Fibroblast of gingiva (primary cell): Measurements from ENCODE around the gene PON1.

ENCODE experiments used
- DNase-seq: peaks from one replicate; pipeline ENCODE4 v3.0.0-alpha.2; 2011; ENCODE audit warnings: low read depth

The PON1 gene

DNA sequence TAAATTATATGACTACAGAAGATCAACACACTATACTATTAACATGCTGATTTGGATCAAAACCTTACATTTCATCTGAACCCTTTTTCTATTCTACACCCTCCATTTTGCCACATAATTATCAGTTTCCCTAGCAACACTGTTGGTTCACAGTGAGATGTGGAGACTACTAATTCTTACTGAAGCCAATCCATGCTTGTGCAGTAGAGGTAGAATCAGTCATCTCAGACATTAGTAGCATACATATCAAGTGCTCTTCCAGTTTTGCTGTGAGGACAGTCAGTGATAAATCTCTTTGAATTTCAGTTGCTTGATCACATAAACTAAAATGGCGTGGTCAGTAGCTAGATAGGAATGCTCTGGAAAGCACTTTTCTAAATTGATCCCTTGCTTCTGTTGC lies 70.3 kb downstream of the PON1 start:
- DNase-seq: no peak

DNA sequence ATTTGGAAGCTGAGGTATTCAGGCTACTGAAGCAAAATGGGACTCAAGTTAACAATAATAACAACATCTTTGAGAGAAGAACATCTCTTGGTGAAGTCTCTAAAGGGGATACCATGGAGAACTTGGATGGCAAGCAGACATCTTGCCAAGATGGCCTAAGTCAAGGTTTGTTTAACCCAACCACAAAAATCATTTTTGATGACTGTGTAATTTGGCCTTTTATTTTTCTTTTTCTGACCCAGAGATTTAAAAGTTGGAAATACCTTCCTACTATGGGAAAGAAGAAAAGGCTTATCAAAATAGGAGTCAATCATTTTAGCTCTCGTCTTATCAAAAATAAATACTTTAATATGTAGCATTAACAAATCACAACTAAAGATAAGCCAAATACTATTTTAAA lies 72.4 kb downstream of the PON1 start:
- DNase-seq: no peak

GRCh38 chr7:95250571-95250970 lies 73.8 kb downstream of the PON1 start:
- DNase-seq: no peak
